ENCODE data around the gene POLE3.
"Not testable (repeated sequence)": the region's sequence is repeated elsewhere in the genome, so short reads cannot be mapped to it uniquely, and the experiment has no call there.

The POLE3 gene, protein sequence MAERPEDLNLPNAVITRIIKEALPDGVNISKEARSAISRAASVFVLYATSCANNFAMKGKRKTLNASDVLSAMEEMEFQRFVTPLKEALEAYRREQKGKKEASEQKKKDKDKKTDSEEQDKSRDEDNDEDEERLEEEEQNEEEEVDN

DNA sequence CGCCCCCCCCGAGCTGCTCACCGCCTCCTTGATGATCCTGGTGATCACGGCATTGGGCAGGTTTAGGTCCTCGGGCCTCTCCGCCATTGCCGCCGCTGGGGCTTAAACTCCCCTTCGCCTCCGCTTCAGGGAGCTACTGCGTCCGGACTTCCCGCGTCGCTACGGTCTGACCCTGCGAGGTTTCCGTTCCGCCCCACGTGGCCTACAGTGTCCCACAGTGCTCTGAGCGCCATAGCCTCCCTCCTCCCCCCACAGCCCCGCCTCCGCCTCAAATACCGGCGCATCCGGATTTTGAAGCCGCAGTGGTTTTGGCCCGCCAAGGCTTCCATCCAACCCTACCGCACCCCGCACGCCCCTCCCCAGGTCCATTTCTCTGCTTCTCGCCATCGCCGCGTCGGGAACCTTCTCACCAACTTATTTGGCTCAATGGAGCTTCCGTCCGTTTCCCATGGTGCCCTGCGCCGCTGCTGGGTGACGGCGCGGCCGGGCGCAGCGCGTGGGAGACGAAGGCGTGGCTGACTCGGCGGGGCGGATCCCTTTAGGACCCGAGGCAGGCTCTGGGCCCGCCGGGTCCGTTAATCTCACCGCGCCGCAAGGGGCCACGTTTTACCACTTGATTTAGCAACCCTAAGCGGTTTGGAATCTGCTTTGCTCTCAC is at the start of gene POLE3, which contains the start of gene C9orf43:
TSS of gene POLE3 (minus strand) at position 469 of the 658 bp plus-strand sequence. CDS start at position 87, 382 bp downstream.
TSS of gene C9orf43 (plus strand) at position 541 of the 658 bp plus-strand sequence. CDS start 2,747 bp downstream, outside the sequence.
- peak; percentile 94 for DNase-seq

DNA sequence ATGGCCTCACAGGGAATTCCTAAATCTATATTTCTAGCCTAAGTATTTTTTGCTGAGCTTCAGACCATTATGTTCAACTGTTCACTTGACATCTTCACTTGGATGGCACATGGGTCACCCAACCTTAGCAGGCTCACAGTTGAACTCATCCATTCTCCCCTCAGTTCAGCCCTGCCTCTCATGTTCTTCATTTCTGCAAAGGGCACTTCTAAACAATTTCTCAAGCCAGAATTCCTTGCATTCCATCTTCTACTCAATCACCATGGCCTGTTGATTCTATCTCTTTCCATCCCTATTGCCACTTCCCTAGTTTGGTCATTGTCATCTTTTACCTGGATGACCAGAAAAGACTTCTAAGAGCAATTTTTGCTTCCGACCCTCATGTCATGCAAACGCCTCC is 45.8 kb upstream of the POLE3 start:
- DNase-seq = no peak

DNA sequence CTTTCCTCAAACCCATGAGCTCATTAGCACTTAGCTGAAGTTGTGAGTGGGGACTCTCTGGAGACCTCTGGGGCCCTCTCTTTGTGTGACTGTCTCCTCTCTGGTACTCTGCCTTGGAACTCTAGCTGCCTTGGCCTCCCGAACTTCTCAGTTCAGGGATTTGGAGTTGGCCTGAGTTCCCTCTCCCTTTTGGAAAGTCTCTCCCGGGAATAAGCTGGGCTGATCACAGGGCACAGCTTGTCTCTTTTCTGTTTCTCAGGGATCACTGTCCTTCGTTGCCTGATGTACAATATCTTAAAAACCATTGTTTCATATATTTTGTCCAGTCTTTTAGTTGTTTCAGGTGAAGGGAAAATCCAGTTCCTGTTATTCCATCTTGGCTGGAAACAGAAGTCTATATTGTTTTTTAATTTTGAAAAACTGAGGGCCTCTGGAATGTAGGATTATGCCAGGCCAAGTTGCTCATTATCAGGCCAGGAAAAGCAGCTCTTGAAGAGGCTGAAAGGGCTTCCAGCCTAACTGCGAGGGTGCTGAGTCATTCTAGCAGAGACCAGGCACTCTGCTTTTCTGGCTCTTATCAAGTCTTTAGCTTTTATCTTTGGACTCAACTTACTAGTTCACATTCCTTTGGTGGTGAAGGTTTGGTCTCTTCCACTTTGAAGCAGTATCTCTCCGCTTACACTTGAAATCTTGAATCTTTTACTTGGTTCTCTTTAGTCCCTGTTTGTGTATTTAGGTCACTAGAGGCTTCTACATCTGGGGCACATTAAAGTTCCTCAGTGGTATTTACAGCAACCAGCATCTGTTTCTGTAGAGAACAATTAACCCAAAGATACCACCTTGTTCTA is 44.7 kb upstream of the POLE3 start:
- peak; percentile 34 for DNase-seq

DNA sequence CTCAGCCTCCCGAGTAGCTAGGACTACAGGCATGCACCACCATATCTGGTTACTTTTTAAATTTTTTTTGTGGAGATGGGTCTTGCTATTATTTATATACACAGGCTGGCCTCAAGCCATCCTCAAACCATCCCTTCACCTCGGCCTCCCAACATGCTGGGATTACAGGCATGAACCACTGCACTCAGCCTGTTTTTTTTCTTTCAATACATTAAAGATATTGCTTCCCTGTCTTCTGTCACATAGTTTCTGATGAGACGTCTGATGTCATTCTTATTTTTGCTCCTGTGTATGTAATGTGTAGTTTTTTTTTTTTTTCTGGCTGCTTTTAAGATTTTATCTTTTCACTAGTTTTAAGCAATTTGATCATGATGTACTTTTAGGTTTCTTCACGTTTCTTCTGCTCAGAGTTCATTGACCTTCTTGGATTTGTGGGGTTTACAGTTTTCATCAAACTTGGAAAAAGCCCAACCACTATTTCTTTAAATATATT is 41.7 kb upstream of the POLE3 start:
- DNase-seq = no peak

DNA sequence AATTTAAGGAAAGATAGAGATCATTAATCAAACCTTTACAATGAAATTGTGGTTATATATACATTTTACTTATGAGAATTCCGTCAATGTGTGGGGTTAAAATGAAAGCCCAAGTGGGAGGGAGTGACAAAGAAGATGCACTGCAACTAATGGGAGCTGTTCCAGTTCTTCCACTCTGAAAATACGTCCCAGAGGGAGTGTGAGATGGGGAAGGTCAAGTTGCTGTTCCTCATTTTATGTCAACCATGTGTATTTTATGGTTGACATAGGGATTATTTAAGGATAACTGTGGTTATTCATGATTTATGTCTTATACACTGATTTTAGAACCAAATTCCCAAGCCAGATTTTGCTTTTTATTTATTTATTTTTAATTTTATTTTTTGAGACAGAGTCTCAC is 38.9 kb upstream of the POLE3 start:
- no peak for DNase-seq

DNA sequence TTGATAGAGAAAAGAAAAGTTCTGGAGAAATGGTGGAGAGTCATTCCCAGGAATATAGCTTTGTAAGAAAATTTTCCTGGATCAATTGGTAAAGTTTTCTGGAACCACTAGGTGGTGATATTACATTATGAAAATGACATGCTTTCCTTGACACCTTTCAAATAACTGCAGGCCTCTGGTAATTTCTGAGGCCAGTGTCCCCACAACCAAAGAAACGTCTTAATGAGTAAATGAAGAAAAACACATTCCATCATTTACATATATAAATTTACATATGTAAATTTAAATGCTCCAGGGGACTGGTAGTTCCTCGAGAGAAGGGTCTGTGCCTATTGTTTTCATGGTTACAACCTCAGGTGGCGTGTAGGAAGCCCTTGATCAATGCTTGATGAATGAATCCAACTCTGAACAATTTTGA is 35.9 kb upstream of the POLE3 start:
- DNase-seq = peak; percentile 63

DNA sequence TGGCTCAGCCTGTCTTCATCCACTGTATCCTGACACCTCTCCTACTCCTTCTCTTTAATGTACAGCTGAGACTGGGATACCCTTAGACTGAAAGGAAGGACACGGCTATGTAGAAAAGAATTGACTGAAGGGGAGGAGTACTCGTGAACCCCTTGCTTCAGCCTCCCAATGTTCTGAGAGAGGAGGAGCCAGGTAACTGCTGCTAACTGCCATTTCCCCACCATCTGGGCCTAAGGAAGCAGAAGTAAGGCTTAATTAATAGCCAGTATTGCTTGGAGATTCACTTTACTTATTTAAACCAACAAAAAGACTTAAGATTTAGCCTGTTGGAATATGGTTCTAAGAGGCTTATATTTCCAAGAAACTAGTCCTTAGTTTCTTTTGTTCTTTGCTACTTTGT is 34.3 kb upstream of the POLE3 start:
- no peak for DNase-seq

DNA sequence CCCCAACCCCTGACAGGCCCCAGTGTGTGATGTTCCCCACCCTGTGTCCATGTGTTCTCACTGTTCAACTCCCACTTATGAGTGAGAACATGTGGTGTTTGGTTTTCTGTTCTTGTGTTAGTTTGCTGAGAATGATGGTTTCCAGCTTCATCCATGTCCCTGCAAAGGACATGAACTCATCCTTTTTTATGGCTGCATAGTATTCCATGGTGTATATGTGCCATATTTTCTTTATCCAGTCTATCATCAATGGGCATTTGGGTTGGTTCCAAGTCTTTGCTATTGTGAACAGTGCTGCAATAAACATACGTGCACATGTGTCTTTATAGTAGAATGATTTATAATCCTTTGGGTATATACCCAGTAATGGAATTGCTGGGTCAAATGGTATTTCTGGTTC is 27.2 kb upstream of the POLE3 start:
- not testable (repeated sequence) for DNase-seq

DNA sequence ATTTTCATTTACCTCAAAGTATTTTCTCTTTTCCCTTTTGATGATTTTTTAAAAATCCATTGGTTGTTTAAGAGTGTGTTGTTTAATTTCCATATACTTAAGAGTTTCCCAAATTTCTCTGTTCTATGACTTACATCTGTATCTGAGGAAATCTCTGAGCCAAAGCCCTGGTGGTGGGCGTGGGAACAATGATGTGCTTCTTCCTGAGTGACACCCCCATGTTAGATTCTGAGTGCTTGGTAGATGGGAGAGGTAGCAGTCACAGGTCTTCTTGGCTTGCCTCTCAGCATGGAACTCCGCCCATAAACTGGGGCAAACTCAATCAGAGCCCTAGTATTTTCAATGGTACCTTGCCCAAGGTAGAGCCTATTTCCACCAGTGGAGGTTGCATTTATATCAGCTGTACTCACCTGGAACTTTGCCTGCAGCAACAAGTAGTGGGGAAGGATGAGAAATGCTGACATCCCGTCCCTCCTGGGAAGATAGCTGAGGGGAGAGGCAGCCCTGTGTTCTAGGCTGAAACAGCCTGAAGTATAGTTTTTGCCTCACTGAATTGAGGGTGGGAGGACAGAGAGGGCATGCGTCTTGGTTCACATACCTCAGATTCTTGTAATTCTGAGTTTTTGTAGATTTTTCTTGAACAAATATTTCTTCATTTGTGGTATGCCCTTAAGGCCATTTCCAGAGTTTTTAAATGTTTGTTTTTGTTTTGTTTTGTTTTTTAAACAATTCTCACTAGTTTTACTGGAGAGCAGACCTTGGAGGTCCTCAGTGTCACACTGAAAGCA is 26.4 kb upstream of the POLE3 start:
- DNase-seq = no peak

DNA sequence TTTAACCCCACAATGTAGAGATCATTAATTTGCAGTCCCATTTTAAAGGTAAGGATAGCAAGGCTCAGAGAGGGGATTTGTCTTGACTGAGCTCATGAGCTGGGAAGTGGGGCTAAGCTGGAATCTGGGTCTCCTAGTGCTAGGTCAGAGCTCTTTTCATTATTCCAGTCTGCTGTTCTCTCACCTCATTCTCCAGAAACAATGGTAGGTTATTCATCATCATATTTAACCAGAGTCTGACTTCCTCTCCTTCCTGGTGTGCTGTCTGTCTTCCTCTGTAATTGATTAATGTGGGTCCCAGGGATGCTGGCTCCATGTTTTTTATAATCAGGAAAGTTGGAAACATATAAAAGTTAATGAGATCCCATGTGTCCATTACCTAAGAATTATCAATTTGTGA is 20.7 kb upstream of the POLE3 start:
- DNase-seq = no peak

DNA sequence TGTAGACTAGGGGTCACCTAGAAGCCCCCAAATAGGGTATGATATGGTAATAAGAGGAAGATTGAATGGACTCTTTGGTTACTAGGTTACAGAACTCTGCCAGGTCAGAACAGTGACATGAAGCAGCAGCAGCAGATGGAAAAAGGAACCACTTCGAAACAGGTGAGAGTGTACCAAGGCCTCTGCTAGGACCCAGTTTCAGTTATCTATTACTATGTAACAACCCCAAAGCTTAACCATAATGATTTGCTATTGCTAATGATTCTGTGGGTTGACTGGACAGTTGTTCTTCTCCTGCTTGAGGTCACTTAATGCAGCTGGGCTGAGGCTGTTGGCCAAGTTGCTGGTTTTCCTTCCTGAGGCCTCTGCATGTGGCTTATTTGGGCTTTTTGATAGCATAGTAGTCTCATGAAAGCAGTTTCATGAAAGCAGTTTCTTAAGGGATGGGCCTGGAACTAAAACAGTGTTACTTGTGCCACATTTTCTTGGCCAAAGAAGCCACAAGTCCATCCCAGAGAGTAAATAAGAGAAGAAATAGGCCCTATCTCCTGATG is 17.7 kb upstream of the POLE3 start:
- DNase-seq = no peak

DNA sequence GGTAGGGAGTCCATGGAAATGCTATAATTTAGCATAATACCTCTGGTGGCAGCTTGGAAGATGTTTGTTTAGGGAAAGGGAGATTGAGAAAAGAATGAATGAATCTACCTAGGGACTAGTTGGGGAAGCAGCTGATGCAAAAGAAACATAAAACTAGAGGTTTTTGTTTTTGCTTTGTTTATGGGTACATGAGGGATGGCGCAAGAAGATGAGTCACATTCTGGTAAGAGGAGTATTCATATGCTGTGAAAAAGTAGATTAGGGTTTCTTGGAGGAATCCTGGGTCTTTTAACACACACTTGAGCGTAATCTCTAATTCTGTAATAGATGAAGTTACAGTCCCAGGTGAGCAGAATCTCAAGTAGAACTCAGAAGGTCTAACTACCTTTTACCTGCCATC is 17.2 kb upstream of the POLE3 start:
- DNase-seq = no peak

DNA sequence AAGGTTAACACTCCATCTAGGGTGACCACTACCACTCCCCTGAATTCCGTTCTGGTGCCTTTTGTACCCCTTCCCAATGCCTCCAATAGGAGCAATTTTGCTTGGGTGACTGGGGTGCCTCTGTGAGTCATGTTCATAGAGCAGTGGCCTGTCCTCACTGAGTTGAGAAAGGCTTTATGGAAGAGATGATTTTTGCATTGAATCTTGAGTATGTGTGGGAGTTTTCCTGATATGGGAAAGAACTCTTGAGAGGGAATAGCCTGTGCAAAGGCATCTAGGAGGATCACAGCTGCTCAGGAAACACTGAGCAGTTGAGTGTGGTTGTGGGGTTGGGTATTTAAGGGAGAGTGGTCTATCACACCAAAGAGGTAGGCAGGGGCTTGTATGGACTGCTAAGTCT is 16.2 kb upstream of the POLE3 start:
- no peak for DNase-seq

DNA sequence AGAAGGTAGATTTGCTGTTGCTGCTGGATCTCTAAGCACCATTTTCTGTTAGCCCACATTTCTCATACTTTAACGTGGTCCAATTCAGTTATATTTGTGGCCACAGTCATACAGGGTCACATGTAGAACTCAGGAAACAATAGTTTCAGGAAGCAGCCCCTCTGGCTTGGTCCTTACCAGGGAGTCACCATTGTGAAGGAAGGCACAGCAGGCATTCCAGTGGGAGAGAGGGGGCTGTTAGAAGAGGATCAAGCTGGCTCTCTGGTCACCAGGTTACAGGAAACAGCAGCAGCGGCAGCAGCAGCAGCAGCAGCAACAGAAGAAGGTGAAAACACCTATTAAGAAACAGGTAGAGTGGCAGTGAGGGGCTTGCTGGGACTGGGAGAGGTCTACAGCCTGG is 14.6 kb upstream of the POLE3 start:
- no peak for DNase-seq

DNA sequence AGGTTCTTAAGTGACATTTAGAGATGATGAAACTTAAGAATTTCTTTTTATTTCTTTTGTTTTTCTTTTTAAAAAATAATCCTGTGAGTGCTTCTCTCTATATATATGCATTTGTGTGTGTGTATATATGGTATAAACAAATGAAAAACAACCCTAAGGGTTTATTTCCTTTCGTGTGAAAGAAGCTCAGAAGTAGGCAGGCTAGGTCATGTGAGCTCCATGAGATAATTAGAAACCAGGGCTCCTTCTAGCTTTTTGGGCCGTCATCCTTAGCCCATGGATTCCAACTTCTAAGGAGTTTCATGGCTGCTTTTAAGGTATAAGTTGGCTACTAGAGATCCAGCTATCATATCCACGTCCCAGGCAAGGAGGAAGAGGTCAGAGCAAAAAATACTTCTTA is 11.3 kb upstream of the POLE3 start:
- no peak for DNase-seq

DNA sequence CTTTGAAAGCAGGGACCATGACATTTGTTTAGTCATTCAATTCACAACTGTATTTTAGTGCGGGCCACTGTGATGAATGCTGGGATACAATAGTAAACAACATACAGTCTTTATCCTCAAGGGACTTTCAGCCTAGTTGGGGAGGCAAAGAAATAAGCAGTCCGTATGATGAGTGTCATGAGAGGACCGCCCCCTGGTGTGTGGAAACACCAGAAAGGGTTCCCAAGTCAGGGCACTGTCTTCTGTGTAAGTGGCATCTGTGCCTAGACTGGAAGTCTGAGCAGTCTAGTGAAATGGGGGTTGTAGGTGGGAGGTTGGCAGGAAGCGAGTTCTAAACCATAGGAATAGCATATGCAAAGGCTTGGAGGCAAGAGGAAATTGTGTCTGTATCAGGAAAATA is 6.9 kb upstream of the POLE3 start:
- no peak for DNase-seq

DNA sequence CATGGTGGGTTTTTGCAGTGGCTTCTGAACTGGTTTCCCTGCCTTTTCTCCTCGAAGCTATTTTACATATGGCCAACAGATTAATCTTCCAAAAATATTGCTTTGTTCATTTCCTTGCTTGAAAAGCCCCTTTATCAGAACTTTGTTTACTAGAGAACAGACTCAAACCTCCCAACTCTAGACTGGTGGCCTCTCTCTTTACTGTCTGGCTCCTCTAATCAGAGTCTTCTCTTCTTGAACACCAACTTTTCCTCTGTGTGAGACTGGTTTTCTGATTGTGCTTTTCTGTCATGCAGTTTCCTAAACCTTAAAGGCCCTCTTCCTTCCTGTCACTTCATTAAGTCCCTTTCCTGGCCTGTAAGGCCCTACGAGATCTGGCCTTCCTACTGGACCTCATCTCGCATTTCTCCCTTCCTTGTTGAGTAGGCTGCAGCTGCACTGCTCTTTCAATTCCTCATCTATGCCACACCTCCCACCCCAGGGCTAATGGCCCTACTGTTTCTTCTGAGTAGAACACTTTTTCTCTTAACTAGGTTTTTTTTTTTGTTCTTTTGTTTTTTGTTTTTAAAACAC is 5.8 kb upstream of the POLE3 start:
- no peak for DNase-seq

DNA sequence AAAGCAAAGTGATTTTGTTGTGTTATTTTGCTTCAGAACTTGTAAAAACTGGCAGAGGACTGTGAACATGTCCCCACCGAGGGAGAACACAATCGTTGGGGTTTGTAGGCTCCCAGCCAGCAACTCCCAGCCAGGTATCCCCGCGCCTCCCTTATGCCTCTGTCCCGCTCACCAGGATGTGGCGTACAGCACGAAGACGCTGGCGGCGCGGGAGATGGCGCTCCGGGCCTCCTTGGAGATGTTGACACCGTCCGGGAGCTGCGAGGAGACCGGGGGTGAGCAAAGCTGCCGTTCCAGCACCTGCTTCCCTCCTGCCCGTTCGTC is 630 bp downstream of the POLE3 start:
- no peak for DNase-seq

DNA sequence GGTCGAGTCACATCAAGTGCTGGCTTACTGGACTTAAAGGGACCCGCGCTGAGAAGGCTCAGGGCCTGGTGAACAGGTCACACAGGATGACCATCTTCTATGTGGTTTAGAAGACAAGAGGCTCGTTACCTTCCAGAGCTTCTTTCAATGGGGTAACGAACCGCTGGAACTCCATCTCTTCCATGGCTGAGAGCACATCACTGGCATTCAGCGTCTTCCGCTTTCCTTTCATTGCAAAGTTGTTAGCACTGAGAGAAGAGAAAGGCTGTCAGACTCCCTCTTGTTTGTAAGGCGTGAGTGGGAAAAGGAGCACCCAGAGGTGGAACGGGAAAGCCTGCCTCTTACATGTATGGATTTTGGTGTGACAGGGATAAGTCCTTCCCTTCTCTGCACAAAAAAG is 994 bp downstream of the POLE3 start:
- DNase-seq = no peak

DNA sequence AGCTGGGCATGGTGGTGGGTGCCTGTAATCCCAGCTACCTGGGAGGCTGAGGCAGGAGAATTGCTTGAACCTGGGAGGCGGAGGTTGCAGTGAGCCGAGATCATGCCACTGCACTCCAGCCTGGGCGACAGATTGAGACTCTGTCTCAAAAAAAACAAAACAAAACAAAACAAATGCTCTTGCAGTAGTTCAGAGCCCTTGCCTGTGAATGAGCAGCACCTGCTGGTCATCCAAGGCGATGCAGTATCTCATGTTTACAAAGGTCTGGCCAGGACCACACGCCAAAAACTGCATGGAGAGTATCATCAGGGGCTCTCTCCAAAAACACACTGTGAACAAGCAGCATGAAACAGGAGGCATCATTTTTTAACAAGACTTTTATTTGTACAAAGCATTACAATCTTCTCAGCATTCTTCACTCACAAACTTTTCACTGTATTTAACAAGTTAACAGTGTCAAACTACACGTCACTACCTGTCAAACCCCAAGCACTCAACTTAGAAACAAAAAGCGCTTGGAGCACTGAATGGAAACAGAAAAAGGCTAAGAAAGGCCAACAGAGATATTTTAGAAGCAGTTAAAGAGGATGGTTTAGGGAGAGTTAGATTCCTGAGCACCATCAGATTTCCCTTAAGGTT is 3.5 kb downstream of the POLE3 start:
- peak; percentile 28 for DNase-seq

DNA sequence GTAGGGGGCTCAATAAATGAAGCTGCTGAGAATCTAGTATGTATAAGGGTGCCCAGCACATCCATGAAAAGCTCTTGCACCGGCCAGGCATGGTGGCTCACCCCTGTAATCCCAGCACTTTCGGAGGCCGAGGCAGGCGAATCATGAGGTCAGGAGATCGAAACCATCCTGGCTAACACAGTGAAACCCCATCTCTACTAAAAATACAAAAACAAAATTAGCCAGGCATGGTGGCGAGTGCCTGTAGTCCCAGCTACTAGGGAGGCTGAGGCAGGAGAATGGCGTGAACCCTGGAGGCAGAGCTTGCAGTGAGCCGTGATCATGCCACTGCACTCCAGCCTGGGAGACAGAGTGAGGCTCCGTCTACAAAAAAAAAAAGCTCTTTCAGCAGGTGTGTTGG is 4.1 kb downstream of the POLE3 start:
- not testable (repeated sequence) for DNase-seq

DNA sequence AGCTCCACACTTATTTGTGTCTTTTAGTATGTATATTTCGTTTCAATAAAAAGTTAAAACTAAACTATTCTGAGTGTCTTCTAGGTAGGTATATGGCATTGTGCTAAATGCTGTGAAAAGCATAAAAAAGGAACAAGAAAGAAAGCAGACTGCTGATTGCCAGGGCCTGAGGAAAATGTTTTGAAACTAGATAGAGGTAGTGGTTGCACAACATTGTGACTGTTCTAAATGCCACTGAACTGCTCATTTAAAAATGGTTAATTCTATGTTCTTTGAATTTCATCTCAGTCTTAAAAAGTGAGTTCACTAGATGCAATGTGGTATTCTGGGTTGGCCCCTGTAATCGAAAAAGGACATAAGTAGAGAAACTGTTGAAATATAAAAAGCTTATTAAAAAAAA is 6.8 kb downstream of the POLE3 start:
- DNase-seq = no peak

Data from DMS79 treated with DMSO at 0.1 percent for 48 hours (cell line).